Uterus (tissue), 4 donors: Measurements from ENCODE around the gene SLC39A3. TPM values are rescaled to one million over a fixed set of nuclear protein-coding genes. Genes with fewer than 3 reads are reported as not detected.

Experiments used
- DNase-seq, 2 donors: peaks; one replicate each; pipeline ENCODE4 v3.0.0-alpha.2; 2019 to 2020
- H3K27ac ChIP-seq, 2 donors: fragments of 200-600 bp; sonication (generic); 1 replicate in 1 of 2; 2 replicates in 1 of 2; pipeline ENCODE4 v1.5.1; 2016 to 2018
- H3K27me3 ChIP-seq, 2 donors: fragments of 200-600 bp; sonication (generic); one replicate each; pipeline ENCODE4 v1.5.1; 2018 to 2019; ENCODE audit warnings: control low read depth in 1 of 2
- H3K36me3 ChIP-seq, 2 donors: fragments of 200-600 bp; sonication (generic); one replicate each; pipeline ENCODE4 v1.5.1; 2019; ENCODE audit warnings: control low read depth in 1 of 2
- H3K4me1 ChIP-seq, 2 donors: fragments of 200-600 bp; sonication (generic); one replicate each; pipeline ENCODE4 v1.5.1; 2018 to 2019; ENCODE audit warnings: control low read depth in 1 of 2
- H3K4me3 ChIP-seq, 2 donors: fragments of 200-600 bp; sonication (generic); 1 replicate in 1 of 2; 2 replicates in 1 of 2; pipeline ENCODE4 v1.5.1; 2018 to 2019; ENCODE audit warnings: mild to moderate bottlenecking in 1 of 2
- H3K9me3 ChIP-seq, 2 donors: fragments of 200-600 bp; sonication (generic); one replicate each; pipeline ENCODE4 v1.5.1; 2019; ENCODE audit warnings: control low read depth in 1 of 2
- CTCF ChIP-seq, 4 experiments: fragments of 200-600 bp in 2 of 4; fragments of 450-650 bp in 2 of 4; sonication (generic) in 2 of 4; IDR thresholded peaks; one replicate each; pipeline ENCODE4 v1.5.1; 2016 to 2019; ENCODE audit warnings: antibody characterized with exemption in 4 of 4, mild to moderate bottlenecking in 2 of 4, moderate library complexity in 1 of 4
- POLR2A ChIP-seq, 2 donors: fragments of 450-650 bp; IDR thresholded peaks; one replicate each; pipeline ENCODE4 v1.6.1; 2016; ENCODE audit warnings: antibody characterized with exemption in 2 of 2, mild to moderate bottlenecking in 1 of 2, moderate library complexity in 1 of 2
- intact Hi-C: fragments of 100-400 bp; cut with DNase I; formaldehyde crosslinking; loops from one replicate; pipeline ENCODE4 v1.15.1; 2023; ENCODE audit warnings: low total_unique reads
- total RNA-seq, 4 donors: library from RNA; depleted of rRNA in 3 of 4; stranded (reverse); fragments of >200 nt in 3 of 4; gene quantifications; one replicate each; pipeline versions ENCODE4 v1.1.0 to v1.2.4, GENCODE V29; 2014 to 2023
- donor health status: DM: yes; HTN: yes; CAD: no.

Gene SLC39A3
- total RNA-seq, 4 donors from 2014 or later = 4.7 to 138 (median 28.2) TPM

- TF ChIP-seq CTCF (IDR thresholded peaks at IDR 0.05) (no peak), POLR2A (IDR thresholded peaks at IDR 0.05) (no peak)
- Histone ChIP-seq H3K36me3 (no peaks in the 10 kb centered on the region), H3K4me3 (peak overlapping the region; percentile 47 to 94), H3K27me3 (no peaks in the 10 kb centered on the region), H3K27ac (peak overlapping the region; percentile 62 to 71), H3K4me1 (peaks cover 0 to 8% of the 10 kb centered on the region in 2 donors), H3K9me3 (no peaks in the 10 kb centered on the region)
- DNase-seq = no peak
- intact Hi-C loops = no loop called here
Measured at GRCh38 chr19:2701361-2702169, 38.3 kb downstream of the SLC39A3 start.

GRCh38 chr19:2700660-2701360 lies 39.0 kb downstream of the SLC39A3 start:
- DNase-seq = no peak
- Histone ChIP-seq H3K36me3 (no peaks in the 10 kb centered on the region), H3K27ac (no peak overlapping the region), H3K4me3 (no peak overlapping the region), H3K27me3 (no peaks in the 10 kb centered on the region), H3K9me3 (no peaks in the 10 kb centered on the region), H3K4me1 (peaks cover 0 to 8% of the 10 kb centered on the region in 2 donors)
- TF ChIP-seq POLR2A (IDR thresholded peaks at IDR 0.05) (no peak), CTCF (IDR thresholded peaks at IDR 0.05) (no peak)
- intact Hi-C loops = no loop called here

- intact Hi-C loops = no loop called here
- TF ChIP-seq POLR2A (IDR thresholded peaks at IDR 0.05) (no peak), CTCF (IDR thresholded peaks at IDR 0.05) (no peak)
- Histone ChIP-seq H3K9me3 (no peaks in the 10 kb centered on the region), H3K4me3 (no peak overlapping the region), H3K27ac (no peak overlapping the region), H3K27me3 (no peaks in the 10 kb centered on the region), H3K4me1 (peaks cover 0 to 8% of the 10 kb centered on the region in 2 donors), H3K36me3 (no peaks in the 10 kb centered on the region)
- no peak for DNase-seq
Measured at GRCh38 chr19:2699413-2700140, 40.2 kb downstream of the SLC39A3 start.

GRCh38 chr19:2694196-2694595 lies 45.6 kb downstream of the SLC39A3 start:
- Histone ChIP-seq H3K9me3 (no peaks in the 10 kb centered on the region), H3K36me3 (no peaks in the 10 kb centered on the region), H3K27ac (no peak overlapping the region), H3K4me1 (no peaks in the 10 kb centered on the region), H3K27me3 (no peaks in the 10 kb centered on the region), H3K4me3 (no peak overlapping the region)
- intact Hi-C loops = no loop called here
- TF ChIP-seq CTCF (IDR thresholded peaks at IDR 0.05) (no peak), POLR2A (IDR thresholded peaks at IDR 0.05) (no peak)
- no peak for DNase-seq
